ENCODE data around the gene COL4A6.

GRCh38 chrX:108484251-108484650 is 46.0 kb upstream of the COL4A6 start:
- TF ChIP-seq CTCF (IDR thresholded peaks at IDR 0.05) = no peak
- TF ChIP-seq EZH2phosphoT487 (IDR thresholded peaks at IDR 0.05) = no peak
- no peak for TF ChIP-seq EZH2 (IDR thresholded peaks at IDR 0.05)

Measured in neural progenitor cell (in vitro differentiated cells).